Chondrocyte (in vitro differentiated cells): ENCODE data around the gene B4GALT5. TPM values are rescaled to one million over a fixed set of nuclear protein-coding genes. Genes with fewer than 3 reads are reported as not detected.
"Not testable (repeated sequence)": the region's sequence is repeated elsewhere in the genome, so short reads cannot be mapped to it uniquely, and the experiment has no call there.

Experiments
- DNase-seq: peaks from one replicate; pipeline ENCODE4 v3.0.0; 2021; ENCODE audit warnings: mixed read lengths, low spot score
- H3K27ac Mint-ChIP-seq: one replicate; pipeline ENCODE4 v1.8.0; 2021; ENCODE audit warnings: mild to moderate bottlenecking, moderate library complexity, mixed read lengths; ENCODE audit not compliant: unreplicated experiment
- H3K27me3 Mint-ChIP-seq: 2 replicates; pipeline ENCODE4 v1.8.0; 2021; ENCODE audit warnings: low read depth, mixed read lengths
- H3K36me3 Mint-ChIP-seq: 2 replicates; pipeline ENCODE4 v1.8.0; 2021; ENCODE audit warnings: low read depth, mixed read lengths
- H3K4me1 Mint-ChIP-seq: 2 replicates; pipeline ENCODE4 v1.8.0; 2021; ENCODE audit warnings: low read depth, mild to moderate bottlenecking, mixed read lengths
- H3K4me3 Mint-ChIP-seq: one replicate; pipeline ENCODE4 v1.8.0; 2021; ENCODE audit warnings: mild to moderate bottlenecking, moderate library complexity, mixed read lengths; ENCODE audit not compliant: unreplicated experiment
- H3K9me3 Mint-ChIP-seq: 2 replicates; pipeline ENCODE4 v1.8.0; 2021; ENCODE audit warnings: low read depth, mixed read lengths
- total RNA-seq: library from RNA; stranded (reverse); gene quantifications from 3 replicates; pipeline ENCODE4 v1.2.1, GENCODE V29; 2021
- TF ChIP-seq, protein P1 (sequence below): fragments of 200-600 bp; sonication (generic); IDR thresholded peaks from 2 replicates; pipeline ENCODE4 v1.5.0; 2021; ENCODE audit warnings: antibody characterized with exemption, mild to moderate bottlenecking, moderate library complexity

Gene B4GALT5
- total RNA-seq, 1 donor from 2014 or later = 56.1 TPM

DNA sequence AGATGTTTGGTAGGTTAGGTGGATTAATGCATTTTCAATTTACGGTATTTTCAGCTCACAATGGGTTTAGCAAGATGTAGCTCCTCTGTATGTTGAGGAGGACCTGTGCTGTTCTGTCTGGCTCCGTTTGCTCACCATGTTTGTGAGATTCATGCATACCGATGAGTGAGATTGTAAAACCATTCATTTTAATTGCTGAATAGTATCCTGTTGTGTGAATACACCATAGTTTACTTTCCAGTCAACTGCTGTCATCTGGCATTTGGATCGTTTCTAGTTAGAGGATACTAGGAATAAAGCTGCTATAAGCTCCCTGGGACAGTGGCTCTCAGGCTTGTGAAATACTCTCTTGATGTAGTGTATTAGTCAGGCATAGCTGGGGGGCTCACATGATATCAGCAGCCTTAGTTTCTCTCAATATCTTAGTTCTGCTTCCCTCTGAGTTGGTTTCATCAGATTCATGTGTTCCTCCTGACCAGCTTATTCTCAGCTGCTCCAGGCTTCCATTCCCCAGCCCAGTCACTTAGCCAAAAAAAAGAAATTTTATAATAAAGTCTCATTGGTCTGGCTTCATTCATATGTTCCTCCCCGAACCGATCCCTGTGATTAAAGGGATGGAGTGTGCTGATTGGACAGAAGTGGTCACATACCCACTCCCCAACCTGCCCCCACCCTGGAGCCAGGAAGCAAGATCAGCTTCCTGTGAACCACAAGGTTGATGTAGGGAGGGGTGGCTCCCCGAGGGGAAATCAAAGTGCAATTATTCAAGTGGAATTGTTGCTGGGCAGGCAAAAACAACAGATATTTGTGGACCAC is 10.9 kb upstream of the B4GALT5 start:
- Mint-ChIP-seq H3K27me3 (no peaks in the 10 kb centered on the region), H3K36me3 (no peaks in the 10 kb centered on the region), H3K4me1 (peaks cover 4% of the 10 kb centered on the region), H3K9me3 (peaks cover 4% of the 10 kb centered on the region), H3K27ac (no peak overlapping the region), H3K4me3 (no peak overlapping the region)
- TF ChIP-seq, protein P1, sequence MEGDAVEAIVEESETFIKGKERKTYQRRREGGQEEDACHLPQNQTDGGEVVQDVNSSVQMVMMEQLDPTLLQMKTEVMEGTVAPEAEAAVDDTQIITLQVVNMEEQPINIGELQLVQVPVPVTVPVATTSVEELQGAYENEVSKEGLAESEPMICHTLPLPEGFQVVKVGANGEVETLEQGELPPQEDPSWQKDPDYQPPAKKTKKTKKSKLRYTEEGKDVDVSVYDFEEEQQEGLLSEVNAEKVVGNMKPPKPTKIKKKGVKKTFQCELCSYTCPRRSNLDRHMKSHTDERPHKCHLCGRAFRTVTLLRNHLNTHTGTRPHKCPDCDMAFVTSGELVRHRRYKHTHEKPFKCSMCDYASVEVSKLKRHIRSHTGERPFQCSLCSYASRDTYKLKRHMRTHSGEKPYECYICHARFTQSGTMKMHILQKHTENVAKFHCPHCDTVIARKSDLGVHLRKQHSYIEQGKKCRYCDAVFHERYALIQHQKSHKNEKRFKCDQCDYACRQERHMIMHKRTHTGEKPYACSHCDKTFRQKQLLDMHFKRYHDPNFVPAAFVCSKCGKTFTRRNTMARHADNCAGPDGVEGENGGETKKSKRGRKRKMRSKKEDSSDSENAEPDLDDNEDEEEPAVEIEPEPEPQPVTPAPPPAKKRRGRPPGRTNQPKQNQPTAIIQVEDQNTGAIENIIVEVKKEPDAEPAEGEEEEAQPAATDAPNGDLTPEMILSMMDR = no peak
- no peak for DNase-seq

DNA sequence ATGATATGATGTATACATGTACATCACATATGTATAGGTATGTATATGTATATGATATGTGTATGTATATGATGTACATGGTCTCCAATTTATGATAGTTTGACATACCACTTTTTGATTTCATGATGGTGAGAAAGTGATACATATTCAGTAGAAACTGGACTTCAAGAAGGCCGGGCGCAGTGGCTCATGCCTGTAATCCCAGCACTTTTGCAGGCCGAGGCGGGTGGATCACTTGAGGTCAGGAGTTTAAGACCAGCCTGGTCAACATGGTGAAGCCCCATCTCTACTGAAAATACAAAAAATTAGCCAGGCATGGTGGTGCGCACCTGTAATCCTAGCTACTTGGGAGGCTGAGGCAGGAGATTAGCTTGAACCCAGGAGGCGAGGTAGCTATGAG is 10.1 kb upstream of the B4GALT5 start:
- not testable (repeated sequence) for H3K4me1 Mint-ChIP-seq, H3K27me3 Mint-ChIP-seq, H3K9me3 Mint-ChIP-seq, H3K27ac Mint-ChIP-seq, H3K36me3 Mint-ChIP-seq, DNase-seq, H3K4me3 Mint-ChIP-seq

GRCh38 chr20:49721326-49721725 is 7.6 kb upstream of the B4GALT5 start:
- not testable (repeated sequence) for DNase-seq, H3K36me3 Mint-ChIP-seq, H3K4me1 Mint-ChIP-seq, H3K27ac Mint-ChIP-seq, H3K9me3 Mint-ChIP-seq, H3K4me3 Mint-ChIP-seq, H3K27me3 Mint-ChIP-seq

DNA sequence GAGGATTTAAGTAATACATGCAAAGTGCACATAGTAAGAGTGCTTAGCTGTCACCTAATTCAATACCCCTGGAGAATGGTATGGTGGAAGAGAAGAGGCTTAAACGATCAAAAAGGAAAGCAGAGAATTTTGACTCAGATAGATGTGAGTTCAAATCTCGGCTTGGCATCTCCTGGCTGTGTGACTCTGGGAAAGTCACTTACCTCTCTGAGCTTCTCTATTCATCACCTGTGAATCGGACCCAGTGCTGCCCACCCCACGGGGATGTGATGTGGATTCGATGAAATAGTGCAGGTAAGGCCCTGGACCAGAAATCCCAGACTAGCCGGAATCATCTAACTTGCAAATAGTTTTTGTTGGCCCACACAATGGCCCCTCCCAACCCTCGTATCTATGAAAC is 1.8 kb upstream of the B4GALT5 start:
- Mint-ChIP-seq H3K36me3 (no peaks in the 10 kb centered on the region), H3K4me1 (peaks cover 28% of the 10 kb centered on the region), H3K9me3 (no peaks in the 10 kb centered on the region), H3K27me3 (no peaks in the 10 kb centered on the region), H3K27ac (no peak overlapping the region), H3K4me3 (no peak overlapping the region)
- TF ChIP-seq, protein P1 = no peak
- DNase-seq = no peak

- no peaks in the 10 kb centered on the region for H3K27me3 Mint-ChIP-seq
- H3K9me3 Mint-ChIP-seq = no peaks in the 10 kb centered on the region
- peaks cover 41% of the 10 kb centered on the region for H3K4me1 Mint-ChIP-seq
- DNase-seq = no peak
- no peaks in the 10 kb centered on the region for H3K36me3 Mint-ChIP-seq
- TF ChIP-seq, protein P1 = peak; percentile 29
- peak overlapping the region; percentile 92 for H3K4me3 Mint-ChIP-seq
- peak overlapping the region; percentile 84 for H3K27ac Mint-ChIP-seq
These were observed 504 bp downstream of the B4GALT5 start for GRCh38 chr20:49712996-49713752.

- Mint-ChIP-seq H3K27me3 (no peaks in the 10 kb centered on the region), H3K4me3 (peak overlapping the region; percentile 92), H3K27ac (peak overlapping the region; percentile 84), H3K36me3 (no peaks in the 10 kb centered on the region), H3K4me1 (peaks cover 41% of the 10 kb centered on the region), H3K9me3 (no peaks in the 10 kb centered on the region)
- no peak for DNase-seq
- TF ChIP-seq, protein P1 = no peak
These were observed 1.1 kb downstream of the B4GALT5 start for GRCh38 chr20:49712646-49712995.
